MM.1S (cell line): ENCODE data around the gene EREG.

Experiments used
- DNase-seq: peaks from one replicate; pipeline ENCODE4 v3.0.0-alpha.2; 2015
- H2AFZ ChIP-seq: fragments of 300-600 bp; sonication (generic); 2 replicates; pipeline ENCODE4 v1.6.0; 2016; ENCODE audit warnings: antibody characterized with exemption, low read length
- H3F3A ChIP-seq: fragments of 300-600 bp; sonication (generic); 2 replicates; pipeline ENCODE4 v1.6.1; 2016; ENCODE audit warnings: mild to moderate bottlenecking, antibody characterized with exemption, low read length, moderate library complexity, mixed read lengths; ENCODE audit not compliant: insufficient read depth
- H3K27ac ChIP-seq: fragments of 300-600 bp; sonication (generic); 2 replicates; pipeline ENCODE4 v1.5.1; 2016; ENCODE audit warnings: mild to moderate bottlenecking, low read length
- H3K27me3 ChIP-seq: fragments of 300-600 bp; sonication (generic); replicated peaks from 2 replicates; pipeline ENCODE4 v1.6.0; 2016; ENCODE audit warnings: low read length; ENCODE audit not compliant: insufficient read depth
- H3K36me3 ChIP-seq: fragments of 300-600 bp; sonication (generic); replicated peaks from 2 replicates; pipeline ENCODE4 v1.6.1; 2016; ENCODE audit warnings: mild to moderate bottlenecking, low read length, mixed read lengths; ENCODE audit not compliant: insufficient read depth
- H3K4me1 ChIP-seq: fragments of 300-600 bp; sonication (generic); 2 replicates; pipeline ENCODE4 v1.6.1; 2016; ENCODE audit warnings: low read length, mixed read lengths
- H3K4me2 ChIP-seq: fragments of 300-600 bp; sonication (generic); 2 replicates; pipeline ENCODE4 v1.6.0; 2016; ENCODE audit warnings: low read depth, low read length
- H3K4me3 ChIP-seq: fragments of 300-600 bp; sonication (generic); 2 replicates; pipeline ENCODE4 v1.5.1; 2016; ENCODE audit warnings: low read length, mixed read lengths
- H3K79me2 ChIP-seq: fragments of 300-600 bp; sonication (generic); 2 replicates; pipeline ENCODE4 v1.6.1; 2016; ENCODE audit warnings: mixed run types, low read length, mixed read lengths
- H3K9ac ChIP-seq: fragments of 300-600 bp; sonication (generic); 2 replicates; pipeline ENCODE4 v1.6.1; 2016; ENCODE audit warnings: low read length, mixed read lengths
- H3K9me2 ChIP-seq: fragments of 300-600 bp; sonication (generic); replicated peaks from 2 replicates; pipeline ENCODE4 v1.6.1; 2016; ENCODE audit warnings: mild to moderate bottlenecking, low read length, mixed read lengths; ENCODE audit not compliant: insufficient read depth
- H3K9me3 ChIP-seq: fragments of 300-600 bp; sonication (generic); replicated peaks from 2 replicates; pipeline ENCODE4 v1.6.1; 2016; ENCODE audit warnings: mild to moderate bottlenecking, low read length, mixed read lengths; ENCODE audit not compliant: insufficient read depth
- H4K20me1 ChIP-seq: fragments of 300-600 bp; sonication (generic); 2 replicates; pipeline ENCODE4 v1.6.1; 2016; ENCODE audit warnings: mild to moderate bottlenecking, low read length, moderate library complexity, mixed read lengths; ENCODE audit not compliant: insufficient read depth
- EZH2 ChIP-seq: fragments of 300-600 bp; sonication (generic); optimal IDR thresholded peaks from 2 replicates; pipeline ENCODE3; 2017; ENCODE audit warnings: low read depth, mild to moderate bottlenecking, antibody characterized with exemption, low read length, mixed read lengths
- EZH2phosphoT487 ChIP-seq: fragments of 300-600 bp; sonication (generic); IDR thresholded peaks from 2 replicates; pipeline ENCODE4 v1.6.1; 2018; ENCODE audit warnings: antibody characterized with exemption, low read length
- TF ChIP-seq, protein P1 (sequence below): fragments of 300-600 bp; sonication (generic); IDR thresholded peaks from 2 replicates; pipeline ENCODE4 v1.5.1; 2016; ENCODE audit warnings: antibody characterized with exemption, low read length, mixed read lengths

EREG gene

DNA sequence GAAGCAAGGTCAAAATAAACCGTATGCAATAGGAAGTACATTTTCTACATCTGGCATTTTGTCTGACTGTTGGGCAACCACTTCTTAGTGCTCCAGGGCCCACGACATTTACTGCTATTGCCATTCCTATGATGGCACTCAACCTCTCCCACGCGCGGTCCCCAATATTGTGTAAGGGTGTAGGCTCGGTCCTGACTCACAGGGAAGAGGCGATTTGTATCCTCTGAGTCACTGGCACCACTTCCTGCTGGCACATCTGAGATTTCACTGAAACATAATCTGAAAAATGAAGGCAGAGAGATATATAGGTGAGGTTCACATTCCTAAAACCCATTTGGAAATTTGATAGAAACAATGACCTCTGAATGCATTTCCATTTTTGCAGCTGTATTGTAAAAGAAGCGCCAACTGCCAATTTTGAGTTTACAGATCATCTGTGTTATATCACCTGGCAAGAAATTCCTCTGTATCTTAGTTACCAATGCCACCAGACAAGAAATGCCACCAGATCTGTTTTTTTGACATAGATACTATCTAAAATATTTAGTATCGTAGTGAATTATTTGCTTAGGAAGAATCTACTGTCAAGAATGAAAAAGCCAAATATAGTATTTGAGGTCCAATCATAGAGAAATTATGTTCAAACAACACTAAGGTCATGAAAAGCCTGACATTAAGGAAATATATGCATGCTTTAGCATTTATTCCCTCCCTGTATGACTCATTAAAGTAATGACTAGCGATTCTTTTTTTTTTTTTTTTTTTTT lies 9.8 kb downstream of the EREG start:
- H3K36me3 ChIP-seq = no peaks in the 10 kb centered on the region

DNA sequence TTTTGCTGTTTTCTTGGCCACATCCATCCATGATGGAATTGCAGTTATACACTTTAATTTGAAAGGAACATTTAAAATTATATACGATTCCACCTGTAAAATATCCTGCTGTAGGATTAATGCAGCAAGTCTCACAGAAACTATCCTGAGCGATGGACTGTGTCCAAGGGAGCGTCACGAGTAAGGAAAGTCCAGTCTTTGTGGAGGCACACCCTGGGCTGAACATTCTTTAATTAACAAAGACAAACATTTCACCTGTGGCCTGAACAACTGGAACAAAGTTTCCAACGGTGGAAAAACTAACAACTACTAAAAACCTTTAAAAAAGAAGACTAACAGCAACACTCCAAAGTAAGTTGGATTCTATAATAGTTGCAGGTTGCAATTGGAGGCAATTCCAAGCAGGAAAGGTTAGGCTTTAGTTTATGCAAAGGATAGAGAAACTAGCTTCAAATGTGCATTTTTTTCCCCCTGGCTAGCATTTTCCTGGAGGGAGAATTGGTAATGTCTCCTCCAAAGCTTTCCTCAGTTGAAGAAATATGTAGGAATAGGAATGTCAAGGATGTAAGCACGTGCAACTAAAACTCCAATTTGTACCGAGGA lies 11.0 kb downstream of the EREG start:
- no peaks in the 10 kb centered on the region for H3K27me3 ChIP-seq
- no peak overlapping the region for H3K4me3 ChIP-seq
- no peaks in the 10 kb centered on the region for H3K79me2 ChIP-seq
- H3K9me3 ChIP-seq = no peaks in the 10 kb centered on the region
- TF ChIP-seq, protein P1, sequence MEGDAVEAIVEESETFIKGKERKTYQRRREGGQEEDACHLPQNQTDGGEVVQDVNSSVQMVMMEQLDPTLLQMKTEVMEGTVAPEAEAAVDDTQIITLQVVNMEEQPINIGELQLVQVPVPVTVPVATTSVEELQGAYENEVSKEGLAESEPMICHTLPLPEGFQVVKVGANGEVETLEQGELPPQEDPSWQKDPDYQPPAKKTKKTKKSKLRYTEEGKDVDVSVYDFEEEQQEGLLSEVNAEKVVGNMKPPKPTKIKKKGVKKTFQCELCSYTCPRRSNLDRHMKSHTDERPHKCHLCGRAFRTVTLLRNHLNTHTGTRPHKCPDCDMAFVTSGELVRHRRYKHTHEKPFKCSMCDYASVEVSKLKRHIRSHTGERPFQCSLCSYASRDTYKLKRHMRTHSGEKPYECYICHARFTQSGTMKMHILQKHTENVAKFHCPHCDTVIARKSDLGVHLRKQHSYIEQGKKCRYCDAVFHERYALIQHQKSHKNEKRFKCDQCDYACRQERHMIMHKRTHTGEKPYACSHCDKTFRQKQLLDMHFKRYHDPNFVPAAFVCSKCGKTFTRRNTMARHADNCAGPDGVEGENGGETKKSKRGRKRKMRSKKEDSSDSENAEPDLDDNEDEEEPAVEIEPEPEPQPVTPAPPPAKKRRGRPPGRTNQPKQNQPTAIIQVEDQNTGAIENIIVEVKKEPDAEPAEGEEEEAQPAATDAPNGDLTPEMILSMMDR = no peak
- TF ChIP-seq EZH2phosphoT487 (no peak), EZH2 (no peak)
- H3K4me1 ChIP-seq = no peaks in the 10 kb centered on the region
- no peaks in the 10 kb centered on the region for H3F3A ChIP-seq
- no peak overlapping the region for H3K27ac ChIP-seq
- no peaks in the 10 kb centered on the region for H3K36me3 ChIP-seq
- no peak overlapping the region for H3K9ac ChIP-seq
- no peak for DNase-seq
- H3K4me2 ChIP-seq = no peak overlapping the region
- no peak overlapping the region for H2AFZ ChIP-seq
- H4K20me1 ChIP-seq = no peaks in the 10 kb centered on the region
- no peaks in the 10 kb centered on the region for H3K9me2 ChIP-seq

More for the DNA sequence above, 9.8 kb downstream of the EREG start:
- Histone ChIP-seq H3K27me3 (no peaks in the 10 kb centered on the region), H3K9me3 (no peaks in the 10 kb centered on the region), H3K9ac (no peak overlapping the region), H3K79me2 (no peaks in the 10 kb centered on the region), H3K4me1 (no peaks in the 10 kb centered on the region), H3K9me2 (no peaks in the 10 kb centered on the region), H3K4me2 (no peak overlapping the region), H3K4me3 (no peak overlapping the region), H4K20me1 (no peaks in the 10 kb centered on the region), H3K27ac (no peak overlapping the region), H3F3A (no peaks in the 10 kb centered on the region), H2AFZ (no peak overlapping the region)
- DNase-seq = no peak
- TF ChIP-seq EZH2phosphoT487 (no peak), EZH2 (no peak)
- TF ChIP-seq, protein P1 = no peak

GRCh38 chr4:74376888-74377483 lies 12.0 kb downstream of the EREG start:
- no peak overlapping the region for H3K4me2 ChIP-seq

More at GRCh38 chr4:74376888-74377483, 12.0 kb downstream of the EREG start:
- H3K9ac ChIP-seq = no peak overlapping the region
- no peak for TF ChIP-seq EZH2phosphoT487
- TF ChIP-seq EZH2 = no peak
- TF ChIP-seq, protein P1 = peak; percentile 68
- H3K4me3 ChIP-seq = no peak overlapping the region
- no peaks in the 10 kb centered on the region for H3K4me1 ChIP-seq
- no peaks in the 10 kb centered on the region for H3K27me3 ChIP-seq
- H3K27ac ChIP-seq = no peak overlapping the region
- no peak overlapping the region for H2AFZ ChIP-seq
- no peaks in the 10 kb centered on the region for H3K9me2 ChIP-seq
- H4K20me1 ChIP-seq = no peaks in the 10 kb centered on the region
- no peaks in the 10 kb centered on the region for H3F3A ChIP-seq
- no peaks in the 10 kb centered on the region for H3K9me3 ChIP-seq
- no peaks in the 10 kb centered on the region for H3K36me3 ChIP-seq
- DNase-seq = peak; percentile 58
- no peaks in the 10 kb centered on the region for H3K79me2 ChIP-seq
